ENCODE data around the gene RHBDF1. TPM values are rescaled to one million over a fixed set of nuclear protein-coding genes. Genes with fewer than 3 reads are reported as not detected.

The RHBDF1 gene
- total and polyA plus RNA-seq, 2 experiments from 2014 or later = 22.6 to 24.5 TPM

- no peak overlapping the region for H3K27ac ChIP-seq (ENCODE audit: low read depth)
- H2AFZ ChIP-seq = no peak overlapping the region
- no peaks in the 10 kb centered on the region; the same call in 1 of the 2 replicates for H4K20me1 ChIP-seq (replicated peaks; ENCODE audit: insufficient read depth)
- DNase-seq (ENCODE audit: low spot score) (no peak), ATAC-seq (no peak)
- no peak overlapping the region for H3K4me3 Mint-ChIP-seq
- no peaks in the 10 kb centered on the region for H3K36me3 ChIP-seq (ENCODE audit: insufficient read depth)
- H3K79me2 ChIP-seq (replicated peaks; ENCODE audit: insufficient read depth) = no peaks in the 10 kb centered on the region
- TF ChIP-seq ETS1 (IDR thresholded peaks at IDR 0.05) = no peak
- TF ChIP-seq, protein P1, sequence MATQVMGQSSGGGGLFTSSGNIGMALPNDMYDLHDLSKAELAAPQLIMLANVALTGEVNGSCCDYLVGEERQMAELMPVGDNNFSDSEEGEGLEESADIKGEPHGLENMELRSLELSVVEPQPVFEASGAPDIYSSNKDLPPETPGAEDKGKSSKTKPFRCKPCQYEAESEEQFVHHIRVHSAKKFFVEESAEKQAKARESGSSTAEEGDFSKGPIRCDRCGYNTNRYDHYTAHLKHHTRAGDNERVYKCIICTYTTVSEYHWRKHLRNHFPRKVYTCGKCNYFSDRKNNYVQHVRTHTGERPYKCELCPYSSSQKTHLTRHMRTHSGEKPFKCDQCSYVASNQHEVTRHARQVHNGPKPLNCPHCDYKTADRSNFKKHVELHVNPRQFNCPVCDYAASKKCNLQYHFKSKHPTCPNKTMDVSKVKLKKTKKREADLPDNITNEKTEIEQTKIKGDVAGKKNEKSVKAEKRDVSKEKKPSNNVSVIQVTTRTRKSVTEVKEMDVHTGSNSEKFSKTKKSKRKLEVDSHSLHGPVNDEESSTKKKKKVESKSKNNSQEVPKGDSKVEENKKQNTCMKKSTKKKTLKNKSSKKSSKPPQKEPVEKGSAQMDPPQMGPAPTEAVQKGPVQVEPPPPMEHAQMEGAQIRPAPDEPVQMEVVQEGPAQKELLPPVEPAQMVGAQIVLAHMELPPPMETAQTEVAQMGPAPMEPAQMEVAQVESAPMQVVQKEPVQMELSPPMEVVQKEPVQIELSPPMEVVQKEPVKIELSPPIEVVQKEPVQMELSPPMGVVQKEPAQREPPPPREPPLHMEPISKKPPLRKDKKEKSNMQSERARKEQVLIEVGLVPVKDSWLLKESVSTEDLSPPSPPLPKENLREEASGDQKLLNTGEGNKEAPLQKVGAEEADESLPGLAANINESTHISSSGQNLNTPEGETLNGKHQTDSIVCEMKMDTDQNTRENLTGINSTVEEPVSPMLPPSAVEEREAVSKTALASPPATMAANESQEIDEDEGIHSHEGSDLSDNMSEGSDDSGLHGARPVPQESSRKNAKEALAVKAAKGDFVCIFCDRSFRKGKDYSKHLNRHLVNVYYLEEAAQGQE (IDR thresholded peaks at IDR 0.05; ENCODE audit: unreplicated experiment) = no peak
- TF ChIP-seq EZH2 (IDR thresholded peaks at IDR 0.05; ENCODE audit: low read depth, unreplicated experiment) = no peak
- TF ChIP-seq NANOG (IDR thresholded peaks at IDR 0.05; ENCODE audit: borderline replicate concordance) = no peak
- no peak for TF ChIP-seq STAT1 (IDR thresholded peaks at IDR 0.05; ENCODE audit: unreplicated experiment)
- TF ChIP-seq ZNF114 (CRISPR knock-in tag; IDR thresholded peaks at IDR 0.05) = no peak
- no peak for TF ChIP-seq CREB1 (CRISPR knock-in tag; IDR thresholded peaks at IDR 0.05; ENCODE audit: low read depth)
- no peak for TF ChIP-seq ZNF331 (CRISPR knock-in tag; IDR thresholded peaks at IDR 0.05; ENCODE audit: low read depth)
- TF ChIP-seq JUNB (IDR thresholded peaks at IDR 0.05; ENCODE audit: unreplicated experiment) = no peak
- no peak for TF ChIP-seq CTCF (conservative IDR thresholded peaks at IDR 0.05; ENCODE audit: low read depth in 2 of 2)
- TF ChIP-seq EZH2phosphoT487 (IDR thresholded peaks at IDR 0.05; ENCODE audit: unreplicated experiment) = no peak
- TF ChIP-seq, protein P2, sequence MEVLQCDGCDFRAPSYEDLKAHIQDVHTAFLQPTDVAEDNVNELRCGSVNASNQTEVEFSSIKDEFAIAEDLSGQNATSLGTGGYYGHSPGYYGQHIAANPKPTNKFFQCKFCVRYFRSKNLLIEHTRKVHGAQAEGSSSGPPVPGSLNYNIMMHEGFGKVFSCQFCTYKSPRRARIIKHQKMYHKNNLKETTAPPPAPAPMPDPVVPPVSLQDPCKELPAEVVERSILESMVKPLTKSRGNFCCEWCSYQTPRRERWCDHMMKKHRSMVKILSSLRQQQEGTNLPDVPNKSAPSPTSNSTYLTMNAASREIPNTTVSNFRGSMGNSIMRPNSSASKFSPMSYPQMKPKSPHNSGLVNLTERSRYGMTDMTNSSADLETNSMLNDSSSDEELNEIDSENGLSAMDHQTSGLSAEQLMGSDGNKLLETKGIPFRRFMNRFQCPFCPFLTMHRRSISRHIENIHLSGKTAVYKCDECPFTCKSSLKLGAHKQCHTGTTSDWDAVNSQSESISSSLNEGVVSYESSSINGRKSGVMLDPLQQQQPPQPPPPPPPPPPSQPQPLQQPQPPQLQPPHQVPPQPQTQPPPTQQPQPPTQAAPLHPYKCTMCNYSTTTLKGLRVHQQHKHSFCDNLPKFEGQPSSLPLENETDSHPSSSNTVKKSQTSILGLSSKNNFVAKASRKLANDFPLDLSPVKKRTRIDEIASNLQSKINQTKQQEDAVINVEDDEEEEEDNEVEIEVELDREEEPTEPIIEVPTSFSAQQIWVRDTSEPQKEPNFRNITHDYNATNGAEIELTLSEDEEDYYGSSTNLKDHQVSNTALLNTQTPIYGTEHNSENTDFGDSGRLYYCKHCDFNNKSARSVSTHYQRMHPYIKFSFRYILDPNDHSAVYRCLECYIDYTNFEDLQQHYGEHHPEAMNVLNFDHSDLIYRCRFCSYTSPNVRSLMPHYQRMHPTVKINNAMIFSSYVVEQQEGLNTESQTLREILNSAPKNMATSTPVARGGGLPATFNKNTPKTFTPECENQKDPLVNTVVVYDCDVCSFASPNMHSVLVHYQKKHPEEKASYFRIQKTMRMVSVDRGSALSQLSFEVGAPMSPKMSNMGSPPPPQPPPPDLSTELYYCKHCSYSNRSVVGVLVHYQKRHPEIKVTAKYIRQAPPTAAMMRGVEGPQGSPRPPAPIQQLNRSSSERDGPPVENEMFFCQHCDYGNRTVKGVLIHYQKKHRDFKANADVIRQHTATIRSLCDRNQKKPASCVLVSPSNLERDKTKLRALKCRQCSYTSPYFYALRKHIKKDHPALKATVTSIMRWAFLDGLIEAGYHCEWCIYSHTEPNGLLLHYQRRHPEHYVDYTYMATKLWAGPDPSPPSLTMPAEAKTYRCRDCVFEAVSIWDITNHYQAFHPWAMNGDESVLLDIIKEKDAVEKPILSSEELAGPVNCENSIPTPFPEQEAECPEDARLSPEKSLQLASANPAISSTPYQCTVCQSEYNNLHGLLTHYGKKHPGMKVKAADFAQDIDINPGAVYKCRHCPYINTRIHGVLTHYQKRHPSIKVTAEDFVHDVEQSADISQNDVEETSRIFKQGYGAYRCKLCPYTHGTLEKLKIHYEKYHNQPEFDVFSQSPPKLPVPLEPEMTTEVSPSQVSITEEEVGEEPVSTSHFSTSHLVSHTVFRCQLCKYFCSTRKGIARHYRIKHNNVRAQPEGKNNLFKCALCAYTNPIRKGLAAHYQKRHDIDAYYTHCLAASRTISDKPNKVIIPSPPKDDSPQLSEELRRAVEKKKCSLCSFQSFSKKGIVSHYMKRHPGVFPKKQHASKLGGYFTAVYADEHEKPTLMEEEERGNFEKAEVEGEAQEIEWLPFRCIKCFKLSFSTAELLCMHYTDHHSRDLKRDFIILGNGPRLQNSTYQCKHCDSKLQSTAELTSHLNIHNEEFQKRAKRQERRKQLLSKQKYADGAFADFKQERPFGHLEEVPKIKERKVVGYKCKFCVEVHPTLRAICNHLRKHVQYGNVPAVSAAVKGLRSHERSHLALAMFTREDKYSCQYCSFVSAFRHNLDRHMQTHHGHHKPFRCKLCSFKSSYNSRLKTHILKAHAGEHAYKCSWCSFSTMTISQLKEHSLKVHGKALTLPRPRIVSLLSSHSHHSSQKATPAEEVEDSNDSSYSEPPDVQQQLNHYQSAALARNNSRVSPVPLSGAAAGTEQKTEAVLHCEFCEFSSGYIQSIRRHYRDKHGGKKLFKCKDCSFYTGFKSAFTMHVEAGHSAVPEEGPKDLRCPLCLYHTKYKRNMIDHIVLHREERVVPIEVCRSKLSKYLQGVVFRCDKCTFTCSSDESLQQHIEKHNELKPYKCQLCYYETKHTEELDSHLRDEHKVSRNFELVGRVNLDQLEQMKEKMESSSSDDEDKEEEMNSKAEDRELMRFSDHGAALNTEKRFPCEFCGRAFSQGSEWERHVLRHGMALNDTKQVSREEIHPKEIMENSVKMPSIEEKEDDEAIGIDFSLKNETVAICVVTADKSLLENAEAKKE (CRISPR knock-in tag; IDR thresholded peaks at IDR 0.05) = no peak
- TF ChIP-seq POLR2AphosphoS5 (IDR thresholded peaks at IDR 0.05; ENCODE audit: low read depth) = no peak
- peaks cover 12% of the 10 kb centered on the region for H3K27me3 Mint-ChIP-seq (ENCODE audit: insufficient read depth, low read depth, poor library complexity)
- peaks cover 12% of the 10 kb centered on the region; the same call in 2 of the 3 replicates for H3K36me3 Mint-ChIP-seq (ENCODE audit: low read depth)
- no peak overlapping the region for H3K4me3 ChIP-seq
- H3K4me2 ChIP-seq = no peak overlapping the region
- H3K9me3 Mint-ChIP-seq = no peaks in the 10 kb centered on the region
- no peaks in the 10 kb centered on the region for H3K27me3 ChIP-seq (ENCODE audit: insufficient read depth)
- H3K4me1 ChIP-seq (ENCODE audit: insufficient read depth) = no peaks in the 10 kb centered on the region
- peak overlapping the region; percentile 59; the same call in 1 of the 2 replicates for H3K27ac Mint-ChIP-seq
- no peaks in the 10 kb centered on the region for H3K4me1 Mint-ChIP-seq
- no peaks in the 10 kb centered on the region for H3K9me2 ChIP-seq (ENCODE audit: insufficient read depth)
- H3F3A ChIP-seq (replicated peaks; ENCODE audit: low read depth) = no peaks in the 10 kb centered on the region
These were observed 20.3 kb upstream of the RHBDF1 start for GRCh38 chr16:92431-93339.

All from GM23338 (cell line).